DMS153 treated with DMSO at 0.1 percent for 48 hours (cell line): ENCODE results near the gene TRAF5.
"Not testable (repeated sequence)": the region's sequence is repeated elsewhere in the genome, so short reads cannot be mapped to it uniquely, and the experiment has no call there.

Experiments used
- DNase-seq: peaks from one replicate; lab custom pipeline; 2025; ENCODE audit not compliant: unreplicated experiment; lab: John Stamatoyannopoulos, UW

Gene TRAF5

GRCh38 chr1:211376807-211377470 is 50.3 kb downstream of the TRAF5 start:
- DNase-seq, result no peak

DNA sequence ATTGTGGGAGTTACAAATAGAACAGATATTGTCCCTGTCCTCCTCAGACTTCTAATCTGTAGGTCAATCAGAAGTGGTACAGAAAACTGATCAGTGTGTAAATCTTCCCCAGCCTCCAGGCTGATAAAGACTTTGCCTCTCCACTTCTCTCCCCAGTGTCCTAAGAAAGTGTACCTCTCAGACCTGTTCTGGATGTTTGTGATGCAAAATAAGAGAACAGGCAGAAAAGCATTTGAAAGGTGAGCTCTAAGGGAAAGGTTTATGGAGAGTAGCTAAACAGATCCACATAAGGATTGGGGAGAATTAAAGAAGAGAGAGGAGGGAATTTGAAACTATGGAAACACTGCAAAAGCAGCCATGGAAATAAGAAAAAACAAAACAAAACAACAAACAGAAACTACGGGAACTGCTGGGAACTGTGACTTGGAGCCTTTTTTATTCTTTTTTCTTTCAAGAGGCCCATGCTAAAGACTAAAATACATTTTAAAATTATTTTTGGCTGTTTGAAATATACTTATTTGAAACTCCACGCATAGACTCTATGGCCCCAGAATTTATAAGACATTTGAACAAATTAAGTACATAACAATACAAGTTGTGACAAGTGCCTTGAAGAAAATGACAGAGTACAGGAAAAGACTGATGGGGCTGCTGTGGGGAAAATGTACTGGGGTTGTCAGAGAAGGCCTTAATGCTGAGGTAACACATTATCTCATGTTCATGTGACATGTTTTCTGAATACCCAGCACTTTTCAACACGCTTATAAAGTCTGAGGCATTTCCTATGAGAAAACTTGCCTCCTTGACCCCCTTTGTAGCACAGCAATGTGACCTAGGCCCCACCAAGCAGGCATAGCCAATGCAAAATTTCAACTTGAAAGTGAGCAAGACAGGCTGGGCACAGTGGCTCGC is 51.2 kb downstream of the TRAF5 start:
- no peak for DNase-seq

DNA sequence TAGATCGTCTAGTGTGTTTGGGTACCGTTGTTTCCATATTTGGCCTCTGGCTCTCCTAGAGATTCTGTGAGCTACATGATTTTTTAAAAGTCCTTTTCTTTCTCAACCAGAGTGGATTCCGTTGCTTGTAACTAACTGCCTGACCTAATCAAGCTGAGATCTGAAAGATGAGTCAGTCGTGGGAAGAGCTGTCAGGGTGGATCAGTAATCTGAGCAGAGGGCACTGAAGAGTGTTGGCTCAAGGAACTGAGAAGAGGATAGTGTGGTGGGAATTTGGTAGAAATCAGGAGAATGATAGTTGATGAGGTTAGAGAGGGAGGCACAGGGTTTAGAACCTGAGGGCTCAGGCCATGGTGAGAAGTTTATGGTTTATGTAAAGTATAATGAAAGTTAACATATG is 52.2 kb downstream of the TRAF5 start:
- DNase-seq, result no peak

- DNase-seq, result no peak
Observed at GRCh38 chr1:211379446-211379845, 52.8 kb downstream of the TRAF5 start.

DNA sequence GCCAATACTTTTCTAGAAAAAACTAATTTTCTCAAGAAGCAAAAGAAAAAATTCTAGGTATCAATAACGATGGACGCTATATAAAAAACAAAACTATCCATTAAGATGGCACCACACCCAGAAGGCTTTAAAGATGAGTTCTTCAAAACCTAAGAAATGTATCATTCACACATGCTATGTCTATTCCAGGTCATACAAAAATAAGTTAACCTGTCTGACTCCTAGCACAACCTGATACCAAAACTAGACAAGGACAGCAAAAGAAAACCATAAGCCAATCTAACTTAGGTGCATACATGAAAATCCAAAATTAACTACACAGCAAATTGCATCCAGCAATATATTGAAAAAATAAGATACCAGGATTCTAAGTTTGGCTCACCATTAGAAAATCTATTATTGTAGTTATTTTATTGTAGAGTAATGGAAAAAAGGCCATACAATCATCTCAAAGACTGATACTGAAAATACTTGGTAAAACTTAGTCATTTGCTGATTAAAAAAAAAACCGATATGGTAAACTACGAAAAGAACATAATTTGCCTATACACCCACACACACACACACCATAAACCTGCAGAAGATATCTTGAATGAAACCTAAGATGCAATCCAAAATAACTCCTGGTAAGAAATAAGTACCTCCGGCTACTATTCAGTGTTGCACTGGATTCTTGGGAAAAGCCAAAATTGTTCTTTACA is 55.0 kb downstream of the TRAF5 start:
- no peak for DNase-seq

GRCh38 chr1:211382182-211382713 is 55.6 kb downstream of the TRAF5 start:
- DNase-seq, result peak; percentile 24

DNA sequence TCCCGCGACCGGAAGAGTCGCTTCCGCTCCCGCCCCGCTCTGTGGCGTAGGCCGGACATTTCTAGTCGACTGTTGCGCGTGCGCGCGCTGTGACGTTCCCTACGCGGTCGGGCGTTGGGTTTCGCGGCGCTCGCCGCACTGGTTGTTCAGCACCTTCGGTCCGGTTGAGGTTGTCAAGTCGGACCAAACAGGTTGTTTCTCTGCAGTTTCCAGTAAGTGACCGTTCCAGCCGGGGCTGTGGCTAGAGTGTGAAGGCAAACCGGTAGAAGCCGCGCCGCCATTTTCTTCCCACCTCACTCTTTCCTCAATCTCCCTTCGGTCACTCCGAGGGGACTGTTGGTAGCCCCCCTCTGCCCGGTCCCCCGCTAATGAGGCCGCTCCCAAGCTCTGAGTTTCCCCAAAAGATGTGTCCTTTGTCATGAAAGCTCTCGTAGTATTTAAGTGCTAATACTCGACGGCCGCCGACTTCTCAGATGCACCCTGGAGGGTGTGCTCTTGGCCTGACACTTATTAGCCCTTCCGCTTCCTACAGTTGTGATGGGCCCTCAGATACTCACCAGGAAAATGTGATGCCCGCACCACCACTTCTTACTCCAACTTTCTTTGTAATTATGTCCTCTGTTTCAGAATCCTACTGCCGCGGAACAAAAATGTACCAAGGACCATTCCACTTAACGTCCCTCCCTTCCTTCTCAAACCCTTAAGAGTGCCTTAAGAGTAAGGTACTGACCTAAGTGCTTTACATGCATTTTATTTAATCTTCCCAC is 56.3 kb downstream of the TRAF5 start:
- peak; percentile 93 for DNase-seq

GRCh38 chr1:211384524-211384923 is 57.9 kb downstream of the TRAF5 start:
- no peak for DNase-seq

GRCh38 chr1:211386921-211387320 is 60.3 kb downstream of the TRAF5 start:
- no peak for DNase-seq

DNA sequence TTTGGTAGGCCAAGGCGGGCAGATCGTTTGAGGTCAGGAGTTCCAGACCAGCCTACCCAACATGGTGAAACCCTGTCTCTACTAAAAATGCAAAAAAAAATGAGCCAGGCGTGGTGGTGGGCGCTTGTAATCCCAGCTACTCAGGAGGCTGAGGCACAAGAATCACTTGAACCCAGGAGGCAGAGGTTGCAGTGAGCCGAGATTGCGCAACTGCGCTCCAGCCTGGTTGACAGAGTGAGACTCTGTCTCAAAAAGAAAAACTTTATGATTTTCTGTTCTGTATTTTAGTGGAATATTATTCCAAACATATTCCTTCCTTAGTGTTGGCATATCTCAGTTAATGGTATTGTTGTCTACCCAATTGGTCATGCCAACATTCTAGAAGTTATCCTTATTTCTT is 64.2 kb downstream of the TRAF5 start:
- DNase-seq, result not testable (repeated sequence)

DNA sequence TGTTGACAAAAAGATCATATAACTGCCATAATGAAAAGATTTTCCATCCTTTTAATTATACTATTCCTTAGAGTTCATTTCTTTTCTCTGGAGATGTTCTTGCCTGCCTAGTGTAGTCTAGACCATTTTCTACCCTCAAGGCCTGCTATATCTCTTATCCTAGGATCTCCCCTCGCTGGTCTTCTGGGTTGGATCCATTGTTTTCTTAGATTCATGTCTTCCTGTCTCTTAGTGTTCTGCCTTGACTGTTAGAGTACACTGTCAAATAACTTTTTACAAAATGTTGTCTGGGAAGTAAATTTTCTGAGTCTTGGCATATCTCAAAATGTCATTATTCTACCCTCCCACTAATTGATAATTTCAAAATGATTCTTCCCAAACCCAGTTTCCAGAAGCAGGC is 66.6 kb downstream of the TRAF5 start:
- no peak for DNase-seq

DNA sequence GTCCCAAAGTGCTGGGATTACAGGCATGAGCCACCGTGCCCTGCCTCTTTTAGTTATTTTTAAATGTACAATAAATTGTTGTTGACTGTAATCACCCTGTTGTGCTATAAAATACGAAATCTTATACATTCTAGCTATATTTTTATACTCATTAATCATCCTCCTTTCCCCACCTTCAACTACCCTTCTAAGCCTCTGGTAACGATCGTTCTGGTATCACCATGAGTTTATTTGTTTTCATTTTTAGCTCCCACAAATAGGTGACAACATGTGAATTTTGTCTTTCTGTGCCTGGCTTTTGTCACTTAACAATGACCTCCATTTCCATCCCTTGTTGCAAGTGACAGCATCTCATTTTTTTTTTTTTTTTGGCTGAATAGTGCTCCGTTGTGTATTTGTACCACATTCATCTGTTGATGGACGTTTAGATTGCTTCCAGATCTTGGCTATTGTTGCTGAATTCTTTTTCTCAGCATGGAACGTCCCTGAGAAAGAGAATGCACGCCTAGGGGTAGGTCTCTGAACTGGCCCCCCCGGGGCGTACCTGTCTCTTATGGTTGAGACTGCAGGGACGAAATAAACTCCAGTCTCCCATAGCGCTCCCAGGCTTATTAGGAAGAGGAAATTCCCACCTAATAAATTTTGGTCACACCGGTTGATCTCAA is 71.8 kb downstream of the TRAF5 start:
- DNase-seq, result not testable (repeated sequence)

DNA sequence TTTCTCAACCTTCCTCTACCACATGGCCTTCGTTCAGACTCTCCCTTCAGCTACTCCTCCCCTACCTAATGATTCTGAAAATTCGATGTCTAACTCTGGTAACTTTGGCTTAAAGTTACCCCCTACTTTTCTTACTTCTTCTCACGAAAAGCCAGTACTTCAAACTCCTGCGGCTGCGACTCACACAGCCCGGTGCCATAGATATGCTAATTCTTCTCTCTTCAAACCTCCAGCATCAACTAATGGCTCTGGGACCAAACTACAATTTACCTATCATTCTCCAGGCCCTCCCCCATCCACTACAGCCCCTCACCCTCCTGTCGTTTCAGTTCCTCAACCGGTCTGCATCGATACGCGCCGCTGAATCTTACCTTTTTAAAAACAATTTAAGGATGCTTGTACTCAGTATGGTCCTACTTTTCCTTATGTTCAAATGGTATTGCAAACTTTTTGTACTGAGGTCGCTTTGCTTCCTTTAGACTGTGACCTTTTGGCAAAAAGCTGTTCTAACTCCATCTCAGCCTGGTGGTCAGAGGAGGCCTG is 73.3 kb downstream of the TRAF5 start:
- not testable (repeated sequence) for DNase-seq

- DNase-seq, result not testable (repeated sequence)
Observed at GRCh38 chr1:211401751-211402150, 75.1 kb downstream of the TRAF5 start.

DNA sequence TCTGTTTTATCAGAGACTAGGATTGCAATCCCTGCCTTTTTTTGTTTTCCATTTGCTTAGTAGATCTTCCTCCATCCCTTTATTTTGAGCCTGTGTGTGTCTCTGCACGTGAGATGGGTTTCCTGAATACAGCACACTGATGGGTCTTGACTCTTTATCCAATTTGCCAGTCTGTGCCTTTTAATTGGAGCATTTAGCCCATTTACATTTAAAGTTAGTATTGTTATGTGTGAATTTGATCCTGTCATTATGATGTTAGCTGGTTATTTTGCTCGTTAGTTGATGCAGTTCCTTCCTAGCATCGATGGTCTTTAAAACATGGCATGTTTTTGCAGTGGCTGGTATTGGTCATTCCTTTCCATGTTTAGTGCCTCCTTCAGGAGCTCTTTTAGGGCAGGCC is 79.5 kb downstream of the TRAF5 start:
- DNase-seq, result not testable (repeated sequence)

- DNase-seq, result not testable (repeated sequence)
Observed at GRCh38 chr1:211407749-211408148, 81.1 kb downstream of the TRAF5 start.

GRCh38 chr1:211411639-211412038 is 85.0 kb downstream of the TRAF5 start:
- DNase-seq, result no peak

DNA sequence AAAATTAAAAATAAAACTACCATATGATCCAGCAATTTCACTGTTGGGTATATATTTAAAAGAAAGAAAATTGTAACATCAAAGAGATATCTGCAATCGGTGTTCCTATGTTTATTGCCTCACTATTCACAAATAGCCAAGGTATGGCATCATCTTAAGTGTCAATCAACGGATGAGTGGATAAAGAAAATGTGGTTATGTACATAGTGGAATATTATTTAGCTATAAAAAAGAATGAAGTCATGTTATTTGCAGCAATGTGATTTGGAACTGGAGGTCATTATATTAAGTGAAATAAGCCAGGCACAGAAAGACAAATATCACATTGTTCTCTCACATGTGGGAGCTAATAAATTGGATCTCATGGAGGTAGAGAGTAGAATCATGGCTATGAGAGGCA is 89.1 kb downstream of the TRAF5 start:
- no peak for DNase-seq

- DNase-seq, result not testable (repeated sequence)
Observed at GRCh38 chr1:211416246-211416627, 89.6 kb downstream of the TRAF5 start.
